HG03159 (cell line): ENCODE measurements around the gene YARS1.

Experiments used
- ATAC-seq: cut with Tn5 transposase; IDR thresholded peaks from one replicate; pipeline ENCODE4 v1.9.1; 2021; ENCODE audit warnings: mild to moderate bottlenecking, moderate library complexity; ENCODE audit not compliant: unreplicated experiment

YARS1 gene

GRCh38 chr1:32748926-32749325 is 68.2 kb downstream of the YARS1 start:
- ATAC-seq = no peak

GRCh38 chr1:32748348-32748747 is 68.8 kb downstream of the YARS1 start:
- no peak for ATAC-seq

GRCh38 chr1:32746130-32746529 is 71.0 kb downstream of the YARS1 start:
- ATAC-seq = no peak

- no peak for ATAC-seq
Observed at GRCh38 chr1:32744071-32744425, 73.1 kb downstream of the YARS1 start.

GRCh38 chr1:32743380-32744070 is 73.6 kb downstream of the YARS1 start:
- ATAC-seq = no peak

- ATAC-seq = no peak
Observed at GRCh38 chr1:32742956-32743355, 74.2 kb downstream of the YARS1 start.

GRCh38 chr1:32742199-32742947 is 74.8 kb downstream of the YARS1 start:
- ATAC-seq = no peak

GRCh38 chr1:32741413-32742198 is 75.6 kb downstream of the YARS1 start:
- ATAC-seq = no peak

- ATAC-seq = no peak
Observed at GRCh38 chr1:32741059-32741412, 76.1 kb downstream of the YARS1 start.

- no peak for ATAC-seq
Observed at GRCh38 chr1:32736812-32737791, 80.1 kb downstream of the YARS1 start.

GRCh38 chr1:32733582-32734321 is 83.4 kb downstream of the YARS1 start:
- ATAC-seq = no peak

GRCh38 chr1:32729254-32730046 is 87.7 kb downstream of the YARS1 start:
- no peak for ATAC-seq

- no peak for ATAC-seq
Observed at GRCh38 chr1:32728413-32729077, 88.6 kb downstream of the YARS1 start.

GRCh38 chr1:32727876-32728275 is 89.3 kb downstream of the YARS1 start:
- no peak for ATAC-seq

- ATAC-seq = no peak
Observed at GRCh38 chr1:32725615-32725982, 91.6 kb downstream of the YARS1 start.
